ENCODE data around the gene GIMAP5.
A peak's percentile ranks its signal among the peaks of the same experiment; 100 is the strongest.

Gene GIMAP5

GRCh38 chr7:150734254-150734653 is 3.0 kb upstream of the GIMAP5 start:
- no peak for DNase-seq (ENCODE audit: low read depth in 2 of 2, low spot score in 1 of 2)

DNA sequence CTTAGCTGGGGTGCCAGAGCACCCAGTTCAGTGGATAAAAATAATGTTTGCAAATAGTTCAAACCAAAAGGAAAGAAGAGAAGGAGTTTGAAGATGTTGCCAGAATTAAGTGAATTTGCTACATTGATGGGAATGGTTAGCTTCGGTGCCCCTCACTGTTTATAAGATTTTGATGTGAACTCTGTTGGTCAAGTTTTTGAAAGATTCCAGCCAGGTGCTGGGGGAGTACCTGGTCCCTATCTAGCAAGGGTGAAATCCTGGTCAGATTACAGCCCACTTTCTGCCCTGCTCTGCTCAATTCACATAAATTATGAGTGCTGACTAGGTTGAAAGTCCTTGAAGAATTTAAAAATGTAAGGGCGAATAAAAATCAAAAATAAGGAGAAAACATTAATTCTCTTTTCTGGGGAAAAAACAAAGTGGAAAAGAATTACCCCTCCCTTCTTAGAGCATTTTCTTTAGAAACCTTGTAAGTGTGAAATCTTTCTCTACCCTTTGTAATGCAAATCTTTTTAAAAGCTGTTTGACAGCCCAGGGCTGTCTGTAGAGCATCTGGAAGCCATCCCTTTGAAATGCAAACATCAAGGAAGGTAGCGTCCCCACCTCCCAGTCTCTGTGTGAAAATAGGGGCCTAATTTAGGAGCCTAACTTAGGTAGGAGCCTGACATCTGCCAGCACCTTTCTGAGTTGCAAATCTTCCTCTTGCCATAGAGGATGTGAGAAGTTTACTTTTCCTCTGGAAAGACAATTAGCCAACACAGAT is 1.4 kb upstream of the GIMAP5 start:
- no peak for DNase-seq (ENCODE audit: low read depth in 2 of 2, low spot score in 1 of 2)

GRCh38 chr7:150736864-150737263 is 354 bp upstream of the GIMAP5 start:
- no peak for DNase-seq (ENCODE audit: low read depth in 2 of 2, low spot score in 1 of 2)

DNA sequence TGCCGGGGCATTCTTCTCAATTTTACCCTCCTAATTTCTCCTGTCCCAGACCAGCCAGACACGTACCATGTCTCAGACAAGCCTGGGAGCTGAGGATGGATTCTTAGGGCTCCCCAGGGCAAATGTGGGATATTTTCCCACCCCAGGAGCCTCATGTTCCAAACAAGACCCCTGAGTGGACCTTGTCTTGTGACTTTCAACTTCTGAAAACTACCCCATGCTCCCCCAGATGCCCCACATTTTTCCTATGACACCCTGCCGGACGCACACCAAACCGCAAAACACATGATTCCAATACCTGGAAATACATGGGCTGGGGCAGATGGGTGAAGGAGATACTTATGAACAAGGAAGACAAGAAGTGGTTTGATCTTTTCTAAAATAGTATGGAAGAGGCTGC is 874 bp downstream of the GIMAP5 start:
- DNase-seq (ENCODE audit: low read depth in 2 of 2, low spot score in 1 of 2): no peak

DNA sequence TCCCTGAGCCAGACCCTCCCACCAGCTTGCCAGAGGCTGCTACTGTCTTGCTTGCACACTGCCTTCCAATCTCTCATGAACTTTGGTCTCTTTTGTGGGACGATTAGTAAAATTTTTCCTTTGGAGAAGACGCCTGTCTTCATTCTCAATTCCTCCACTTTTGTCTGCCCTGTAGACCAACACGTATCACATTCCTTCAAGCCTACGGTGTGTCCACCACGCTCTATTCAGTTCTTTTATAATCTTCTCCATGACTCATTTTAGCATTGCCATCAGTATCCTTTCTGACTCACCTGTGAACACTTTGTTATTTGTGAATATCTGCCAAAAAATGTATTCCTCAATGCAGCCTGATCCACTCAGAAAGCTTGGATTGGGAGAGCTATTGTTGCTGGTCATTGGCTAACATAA is 1.4 kb downstream of the GIMAP5 start:
- DNase-seq (ENCODE audit: low read depth in 2 of 2, low spot score in 1 of 2): no peak

- no peak for DNase-seq (ENCODE audit: low read depth in 2 of 2, low spot score in 1 of 2)
Observed at GRCh38 chr7:150739033-150739432, 1.8 kb downstream of the GIMAP5 start.

DNA sequence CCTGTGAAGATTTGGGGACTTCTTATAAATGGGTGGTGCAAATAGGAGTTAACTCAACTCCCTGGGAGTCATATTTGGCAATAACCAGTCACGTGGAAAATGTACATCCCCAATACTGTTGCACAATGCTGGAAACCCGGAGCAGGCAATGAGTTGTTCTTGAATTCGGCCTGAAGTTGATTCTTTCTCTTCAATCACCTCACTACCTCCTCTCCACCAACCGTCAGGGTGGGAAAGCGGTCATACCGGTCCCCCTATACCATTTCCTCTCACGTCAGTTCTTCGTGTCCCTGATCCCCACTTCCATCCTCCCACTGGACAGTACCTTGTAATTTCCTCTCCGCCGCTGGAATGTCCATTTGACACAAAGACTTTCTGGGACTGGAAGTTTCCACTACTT is 2.8 kb downstream of the GIMAP5 start:
- DNase-seq (ENCODE audit: low read depth in 2 of 2, low spot score in 1 of 2): no peak

DNA sequence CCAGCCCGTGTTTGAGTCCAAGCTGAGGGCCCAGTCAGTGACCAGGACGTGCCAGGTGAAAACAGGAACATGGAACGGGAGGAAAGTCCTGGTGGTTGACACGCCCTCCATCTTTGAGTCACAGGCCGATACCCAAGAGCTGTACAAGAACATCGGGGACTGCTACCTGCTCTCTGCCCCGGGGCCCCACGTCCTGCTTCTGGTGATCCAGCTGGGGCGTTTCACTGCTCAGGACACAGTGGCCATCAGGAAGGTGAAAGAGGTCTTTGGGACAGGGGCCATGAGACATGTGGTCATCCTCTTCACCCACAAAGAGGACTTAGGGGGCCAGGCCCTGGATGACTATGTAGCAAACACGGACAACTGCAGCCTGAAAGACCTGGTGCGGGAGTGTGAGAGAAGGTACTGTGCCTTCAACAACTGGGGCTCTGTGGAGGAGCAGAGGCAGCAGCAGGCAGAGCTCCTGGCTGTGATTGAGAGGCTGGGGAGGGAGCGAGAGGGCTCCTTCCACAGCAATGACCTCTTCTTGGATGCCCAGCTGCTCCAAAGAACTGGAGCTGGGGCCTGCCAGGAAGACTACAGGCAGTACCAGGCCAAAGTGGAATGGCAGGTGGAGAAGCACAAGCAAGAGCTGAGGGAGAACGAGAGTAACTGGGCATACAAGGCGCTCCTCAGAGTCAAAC is 5.2 kb downstream of the GIMAP5 start:
- DNase-seq (ENCODE audit: low read depth in 2 of 2, low spot score in 1 of 2): no peak

DNA sequence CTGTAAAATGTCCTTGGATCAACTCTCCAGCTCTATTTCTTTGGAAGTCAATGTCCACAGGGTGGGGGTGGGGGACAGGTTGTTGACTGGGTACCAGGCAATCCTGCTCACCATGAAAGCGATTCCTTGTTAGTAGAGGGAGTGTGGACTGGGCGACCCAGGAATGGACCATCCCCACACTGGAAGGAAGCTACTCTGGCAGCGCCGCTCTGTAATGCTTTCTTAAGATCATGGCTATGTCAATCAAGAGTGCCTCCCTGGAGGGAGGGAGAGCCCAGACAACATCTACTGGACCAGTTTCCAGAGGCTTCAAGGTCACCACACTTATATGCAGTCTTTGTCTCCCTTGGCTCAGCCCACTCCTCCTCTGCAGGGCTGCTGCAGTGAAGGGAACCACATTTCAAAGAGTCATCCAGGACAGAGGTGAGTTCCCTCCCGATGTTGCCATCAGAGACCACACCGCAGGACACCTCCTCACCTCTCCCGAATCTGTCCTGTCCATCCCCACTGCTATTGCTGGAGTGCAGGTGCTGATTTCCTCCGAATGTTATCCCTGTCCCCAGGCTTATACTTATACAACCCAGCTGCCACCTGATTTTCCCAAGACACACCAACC is 6.9 kb downstream of the GIMAP5 start:
- DNase-seq (ENCODE audit: low read depth in 2 of 2, low spot score in 1 of 2): no peak

- DNase-seq (ENCODE audit: low read depth in 2 of 2, low spot score in 1 of 2): no peak
Observed at GRCh38 chr7:150745086-150745485, 7.9 kb downstream of the GIMAP5 start.

- no peak for DNase-seq (ENCODE audit: low read depth in 2 of 2, low spot score in 1 of 2)
Observed at GRCh38 chr7:150745876-150746275, 8.7 kb downstream of the GIMAP5 start.

DNA sequence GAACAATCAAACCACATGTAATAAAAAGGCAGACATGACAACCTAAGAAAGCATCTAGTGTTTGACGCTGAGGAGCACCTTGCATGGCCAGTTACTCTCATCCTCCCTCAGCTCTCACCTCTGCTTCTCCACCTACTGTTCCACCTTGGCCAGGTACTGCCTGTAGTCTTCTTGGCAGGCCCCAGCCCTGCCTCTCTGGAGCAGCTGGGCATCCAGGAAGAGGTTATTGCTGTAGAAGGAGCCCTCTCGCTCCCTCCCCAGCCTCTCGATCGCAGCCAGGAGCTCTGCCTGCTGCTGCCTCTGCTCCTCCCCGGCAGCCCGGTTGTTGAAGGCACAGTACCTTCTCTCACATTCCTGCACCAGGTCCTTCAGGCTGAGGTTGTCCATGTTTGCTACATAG is 9.7 kb downstream of the GIMAP5 start:
- DNase-seq (ENCODE audit: low read depth in 2 of 2, low spot score in 1 of 2): no peak

DNA sequence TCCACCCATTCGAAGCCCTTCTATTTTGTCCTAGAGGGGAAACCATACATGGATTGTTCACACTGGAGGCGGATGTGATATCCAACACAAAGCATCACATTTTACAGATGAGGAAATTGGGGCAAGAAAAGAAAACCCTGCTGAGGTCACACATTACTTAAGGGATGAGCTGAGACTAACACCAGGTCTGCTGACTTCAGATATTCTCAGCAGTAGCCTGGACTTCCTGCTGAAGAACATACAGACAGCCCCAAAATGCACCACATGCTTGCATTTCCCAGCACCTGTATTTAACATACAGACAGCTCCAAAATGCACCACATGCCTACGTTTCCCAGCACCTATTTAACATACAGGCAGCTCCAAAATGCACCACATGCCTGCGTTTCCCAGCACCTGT is 11.2 kb downstream of the GIMAP5 start:
- no peak for DNase-seq (ENCODE audit: low read depth in 2 of 2, low spot score in 1 of 2)

DNA sequence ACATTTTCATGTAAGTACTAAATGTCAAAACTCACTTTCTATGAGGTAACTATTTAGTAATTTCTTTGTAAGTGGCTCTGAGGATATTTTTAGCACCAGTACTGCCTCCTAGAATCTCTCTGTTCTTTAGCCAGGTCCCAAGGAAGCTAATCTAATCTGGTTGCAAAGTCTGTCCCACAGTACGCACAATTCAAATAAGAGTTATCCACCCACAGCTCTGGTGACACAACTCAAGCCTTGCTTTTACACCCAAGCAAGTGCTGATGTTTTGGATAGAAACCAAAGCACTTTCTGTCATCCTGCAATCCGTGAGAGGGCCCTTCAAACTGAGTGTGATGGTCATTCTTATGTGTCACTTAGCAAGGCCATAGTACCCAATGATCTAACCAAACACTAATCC is 14.5 kb downstream of the GIMAP5 start:
- no peak for DNase-seq (ENCODE audit: low read depth in 2 of 2, low spot score in 1 of 2)

- DNase-seq (ENCODE audit: low read depth in 2 of 2, low spot score in 1 of 2): no peak
Observed at GRCh38 chr7:150753239-150753638, 16.0 kb downstream of the GIMAP5 start.

DNA sequence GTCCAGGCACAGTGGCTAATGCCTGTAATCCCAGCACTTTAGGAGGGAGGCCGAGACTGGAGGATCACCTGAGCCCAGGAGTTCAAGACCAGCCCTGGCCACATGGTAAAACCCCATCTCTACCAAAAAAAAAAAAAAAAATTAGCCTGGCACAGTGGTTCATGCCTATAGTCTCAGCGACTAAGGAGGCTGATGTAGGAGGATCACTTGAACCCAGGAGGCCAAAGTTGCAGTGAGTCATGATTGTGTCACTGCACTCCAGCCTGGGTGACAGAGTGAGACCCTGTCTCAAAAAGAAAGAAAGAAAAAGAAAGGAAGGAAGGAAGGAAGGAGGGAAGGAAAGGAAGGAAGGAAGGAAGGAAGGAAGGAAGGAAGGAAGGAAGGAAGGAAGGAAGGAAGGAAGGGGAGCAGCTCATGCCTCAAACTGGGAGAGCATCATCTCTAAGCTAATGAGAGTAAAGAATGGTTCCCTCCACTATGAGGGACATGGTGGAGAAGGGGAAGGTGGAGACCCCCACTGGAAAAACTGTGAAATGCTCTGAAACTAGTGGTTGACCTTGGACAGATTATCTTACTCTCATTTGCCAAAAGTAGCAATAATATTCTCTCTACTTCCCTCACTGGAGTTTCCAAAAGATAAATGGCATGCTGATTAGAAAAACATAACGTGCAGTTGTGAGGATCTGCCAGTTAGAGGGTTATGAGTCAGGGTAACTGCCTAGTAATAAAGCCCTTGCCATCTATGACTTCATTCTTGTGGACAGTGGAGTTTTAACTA is 16.8 kb downstream of the GIMAP5 start:
- DNase-seq (ENCODE audit: low read depth in 2 of 2, low spot score in 1 of 2): no peak

- DNase-seq (ENCODE audit: low read depth in 2 of 2, low spot score in 1 of 2): no peak
Observed at GRCh38 chr7:150754951-150755350, 17.7 kb downstream of the GIMAP5 start.

- DNase-seq (ENCODE audit: low read depth in 2 of 2, low spot score in 1 of 2): peak in 1 of 2 donors; percentile 53
Observed at GRCh38 chr7:150755473-150756099, 18.4 kb downstream of the GIMAP5 start.

GRCh38 chr7:150756166-150756565 is 18.9 kb downstream of the GIMAP5 start:
- no peak for DNase-seq (ENCODE audit: low read depth in 2 of 2, low spot score in 1 of 2)

GRCh38 chr7:150756858-150757257 is 19.6 kb downstream of the GIMAP5 start:
- DNase-seq (ENCODE audit: low read depth in 2 of 2, low spot score in 1 of 2): no peak

DNA sequence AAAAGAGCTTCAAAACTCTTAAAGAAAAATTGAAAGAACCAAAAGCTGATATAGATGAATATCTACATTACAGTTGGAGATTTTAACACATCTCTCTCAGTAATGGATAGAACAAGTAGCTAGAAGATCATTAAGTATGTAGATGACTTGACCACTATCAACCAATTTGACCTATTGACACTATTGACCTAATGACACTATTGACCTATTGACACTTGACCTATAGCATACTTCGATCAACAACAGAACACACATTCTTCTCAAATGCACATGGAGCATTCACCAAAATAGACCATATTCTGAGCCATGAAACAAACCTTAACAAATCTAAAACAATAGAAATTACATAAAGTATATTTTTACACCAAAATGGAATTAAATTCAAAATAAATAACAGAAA is 22.3 kb downstream of the GIMAP5 start:
- DNase-seq (ENCODE audit: low read depth in 2 of 2, low spot score in 1 of 2): no peak
